AG09309 (cell line): ENCODE measurements around the gene HK1.
"Not testable (repeated sequence)": the region's sequence is repeated elsewhere in the genome, so short reads cannot be mapped to it uniquely, and the experiment has no call there.

ENCODE experiments used
- DNase-seq: peaks from one replicate; pipeline ENCODE4 v3.0.0-alpha.2; 2010; ENCODE audit warnings: low read depth
- H3K4me3 ChIP-seq: 2 replicates; pipeline ENCODE4 v1.5.1; 2011; ENCODE audit warnings: mild to moderate bottlenecking, low read depth, low read length, moderate library complexity; ENCODE audit not compliant: control insufficient read depth
- TF ChIP-seq, protein P1 (sequence below): IDR thresholded peaks from 2 replicates; pipeline ENCODE4 v1.5.1; 2011; ENCODE audit warnings: mild to moderate bottlenecking, low read depth, low read length, inconsistent platforms; ENCODE audit not compliant: insufficient read depth, control insufficient read depth; ENCODE audit errors: missing control alignments

Gene HK1

DNA sequence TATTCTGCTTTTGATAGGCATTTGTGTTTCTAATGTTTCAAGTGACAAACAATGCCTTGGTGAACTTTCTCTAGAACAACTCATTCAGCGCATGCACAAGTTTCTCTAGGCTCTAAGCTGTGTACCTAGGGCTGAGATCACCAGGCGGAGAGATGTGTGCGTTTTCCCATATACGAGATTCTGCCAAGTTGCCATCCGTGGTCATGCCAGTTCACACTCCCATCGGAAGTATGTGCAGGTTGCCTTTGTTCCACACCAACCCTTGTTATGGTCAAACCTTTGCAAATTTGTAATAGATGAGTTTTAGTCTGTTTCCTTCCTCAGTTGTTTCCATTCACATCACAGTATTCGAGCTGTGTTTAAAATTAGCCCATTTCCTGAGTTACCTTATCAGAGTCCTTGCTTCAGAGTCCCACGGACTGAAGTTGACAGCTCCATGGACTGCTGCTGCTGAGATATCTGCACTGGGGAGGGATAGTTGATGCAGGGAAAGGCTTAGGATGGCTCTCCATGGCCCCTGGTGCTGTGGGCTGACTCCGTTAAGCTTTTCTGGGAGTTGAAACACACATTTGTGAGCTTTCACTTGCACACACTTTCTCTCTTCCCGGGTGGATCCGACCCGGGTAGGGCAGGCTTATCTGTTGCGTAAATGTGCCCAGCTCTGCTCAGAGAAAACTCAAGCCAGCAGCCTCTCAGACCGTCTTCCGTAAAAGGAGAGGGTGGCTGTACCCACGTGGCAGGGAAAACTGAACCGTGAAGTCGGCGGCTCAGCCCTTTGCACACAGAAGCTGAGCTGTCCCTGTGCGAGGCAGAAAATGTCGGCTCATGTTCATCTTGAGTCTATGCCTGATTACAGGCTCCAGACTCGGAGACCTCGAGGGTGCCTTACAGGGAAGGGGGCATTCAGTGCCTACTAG is 49.4 kb downstream of the HK1 start:
- TF ChIP-seq, protein P1, sequence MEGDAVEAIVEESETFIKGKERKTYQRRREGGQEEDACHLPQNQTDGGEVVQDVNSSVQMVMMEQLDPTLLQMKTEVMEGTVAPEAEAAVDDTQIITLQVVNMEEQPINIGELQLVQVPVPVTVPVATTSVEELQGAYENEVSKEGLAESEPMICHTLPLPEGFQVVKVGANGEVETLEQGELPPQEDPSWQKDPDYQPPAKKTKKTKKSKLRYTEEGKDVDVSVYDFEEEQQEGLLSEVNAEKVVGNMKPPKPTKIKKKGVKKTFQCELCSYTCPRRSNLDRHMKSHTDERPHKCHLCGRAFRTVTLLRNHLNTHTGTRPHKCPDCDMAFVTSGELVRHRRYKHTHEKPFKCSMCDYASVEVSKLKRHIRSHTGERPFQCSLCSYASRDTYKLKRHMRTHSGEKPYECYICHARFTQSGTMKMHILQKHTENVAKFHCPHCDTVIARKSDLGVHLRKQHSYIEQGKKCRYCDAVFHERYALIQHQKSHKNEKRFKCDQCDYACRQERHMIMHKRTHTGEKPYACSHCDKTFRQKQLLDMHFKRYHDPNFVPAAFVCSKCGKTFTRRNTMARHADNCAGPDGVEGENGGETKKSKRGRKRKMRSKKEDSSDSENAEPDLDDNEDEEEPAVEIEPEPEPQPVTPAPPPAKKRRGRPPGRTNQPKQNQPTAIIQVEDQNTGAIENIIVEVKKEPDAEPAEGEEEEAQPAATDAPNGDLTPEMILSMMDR, result no peak
- H3K4me3 ChIP-seq, result no peak overlapping the region

GRCh38 chr10:69328380-69328735 is 50.1 kb downstream of the HK1 start:
- H3K4me3 ChIP-seq, result no peak overlapping the region
- TF ChIP-seq, protein P1, result no peak
- DNase-seq, result no peak

More for the DNA sequence above, 49.4 kb downstream of the HK1 start:
- no peak for DNase-seq

- H3K4me3 ChIP-seq, DNase-seq: not testable (repeated sequence)
These were observed 50.6 kb downstream of the HK1 start for GRCh38 chr10:69328888-69329287.

DNA sequence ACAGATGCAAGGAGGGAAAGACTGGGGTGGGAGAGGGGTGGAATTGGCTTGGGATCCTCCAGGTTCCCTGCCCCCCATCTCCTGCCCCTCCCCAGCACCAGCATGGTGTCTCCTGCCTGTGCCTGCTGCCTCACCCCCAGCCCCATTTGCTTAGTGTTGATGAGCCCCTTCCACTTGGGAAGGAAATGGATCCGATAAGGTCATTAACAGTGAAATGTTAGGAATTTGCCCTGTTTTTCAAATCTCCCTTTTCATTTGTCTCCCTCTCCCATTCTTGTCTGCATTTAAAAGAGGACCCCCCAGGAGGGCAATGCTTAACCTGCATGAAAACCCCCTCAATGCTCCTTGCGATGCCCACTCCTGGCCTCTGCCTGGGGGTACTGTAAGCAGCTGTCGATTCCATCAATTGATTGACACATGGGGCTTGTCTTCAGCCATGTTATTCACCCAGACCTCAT is 51.5 kb downstream of the HK1 start:
- TF ChIP-seq, protein P1, result no peak
- no peak overlapping the region for H3K4me3 ChIP-seq
- no peak for DNase-seq

DNA sequence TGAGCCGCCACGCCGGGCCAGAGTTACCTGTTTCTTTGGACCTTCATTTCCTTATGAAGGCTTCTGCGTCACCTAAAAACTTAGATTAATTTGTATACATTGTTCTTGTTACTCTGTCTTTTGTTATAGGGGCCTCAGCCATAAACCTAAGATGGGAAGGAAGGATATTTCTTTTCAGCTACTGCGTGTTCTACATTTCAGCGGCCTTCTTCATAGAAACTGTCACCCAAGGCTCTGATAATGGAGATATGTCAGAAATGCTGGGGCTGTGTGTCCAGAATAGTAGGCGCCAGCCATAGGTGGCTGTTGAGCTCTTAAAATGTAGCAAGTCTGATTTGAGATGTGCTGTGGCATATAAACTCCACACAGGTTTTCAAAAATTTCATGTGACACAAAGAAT is 52.9 kb downstream of the HK1 start:
- TF ChIP-seq, protein P1, result no peak
- no peak for DNase-seq
- H3K4me3 ChIP-seq, result no peak overlapping the region

DNA sequence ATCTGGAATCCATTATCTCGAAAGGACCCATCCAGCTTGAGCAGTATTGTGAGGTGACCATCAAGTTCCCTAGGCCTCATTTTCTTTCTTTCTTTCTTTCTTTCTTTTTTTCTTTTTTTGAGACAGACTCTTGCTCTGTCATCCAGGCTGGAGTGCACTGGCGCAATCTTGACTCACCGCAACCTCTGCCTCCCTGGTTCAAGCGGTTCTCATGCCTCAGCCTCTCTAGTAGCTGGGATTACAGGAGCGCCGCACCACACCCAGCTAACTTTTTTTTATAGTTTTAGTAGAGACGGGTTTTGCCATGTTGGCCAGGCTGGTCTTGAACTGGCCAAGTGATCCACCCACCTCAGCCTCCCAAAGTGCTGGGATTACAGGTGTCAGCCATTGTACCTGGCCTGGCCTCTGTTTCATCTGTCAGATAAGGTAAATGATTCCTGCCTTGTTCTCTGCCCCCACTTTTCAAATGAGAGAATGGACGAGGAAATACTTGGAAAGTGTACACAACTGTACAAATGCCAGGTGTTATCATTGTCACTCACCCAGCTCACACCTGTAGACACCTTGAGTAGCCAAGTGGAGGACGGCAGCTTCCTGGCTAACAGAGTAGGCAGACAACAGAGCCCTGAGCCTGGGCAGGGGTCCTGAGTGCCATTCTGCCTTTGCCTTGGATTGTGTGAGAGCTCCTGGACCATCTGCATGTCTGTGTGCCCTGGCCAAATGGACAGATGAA is 54.1 kb downstream of the HK1 start:
- DNase-seq, result no peak
- no peak overlapping the region for H3K4me3 ChIP-seq
- TF ChIP-seq, protein P1, result no peak

- TF ChIP-seq, protein P1, result peak; percentile 30
- DNase-seq, result no peak
- H3K4me3 ChIP-seq, result no peak overlapping the region
These were observed 54.9 kb downstream of the HK1 start for GRCh38 chr10:69333205-69333604.

DNA sequence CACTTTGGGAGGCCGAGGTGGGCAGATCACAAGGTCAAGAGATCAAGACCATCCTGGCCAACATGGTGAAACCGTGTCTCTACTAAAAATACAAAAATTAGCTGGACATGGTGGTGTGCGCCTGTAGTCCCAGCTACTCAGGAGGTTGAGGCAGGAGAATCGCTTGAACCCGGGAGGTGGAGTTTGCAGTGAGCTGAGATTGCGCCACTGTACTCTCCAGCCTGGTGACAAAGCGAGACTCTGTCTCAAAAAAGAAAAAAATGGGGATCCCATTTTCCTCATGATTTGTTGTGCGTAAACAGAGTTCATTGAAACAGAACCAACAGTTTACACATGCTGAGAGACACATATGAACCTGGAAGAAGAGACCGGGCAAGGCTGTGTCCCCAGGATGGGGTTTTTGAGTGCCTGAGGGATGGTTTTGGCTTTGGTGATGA is 55.6 kb downstream of the HK1 start:
- H3K4me3 ChIP-seq, result not testable (repeated sequence)

More for the DNA sequence above, 55.6 kb downstream of the HK1 start:
- DNase-seq, result not testable (repeated sequence)
